SU-DHL-6 (cell line): ENCODE data around the gene MICAL3.

Source experiments
- CTCF ChIP-seq: fragments of 200-600 bp; sonication (generic); IDR thresholded peaks from one replicate; pipeline ENCODE4 v1.5.1; 2017; ENCODE audit warnings: antibody characterized with exemption, mild to moderate bottlenecking, low read length, moderate library complexity; ENCODE audit not compliant: insufficient read depth, poor library complexity, severe bottlenecking
- EZH2phosphoT487 ChIP-seq: fragments of 200-600 bp; sonication (generic), shearing (Covaris generic); conservative IDR thresholded peaks from 2 replicates; pipeline ENCODE4 v1.6.1; 2018; ENCODE audit warnings: mild to moderate bottlenecking, antibody characterized with exemption, low read length, moderate library complexity, mixed read lengths

- TF ChIP-seq CTCF (no peak), EZH2phosphoT487 (no peak)
Measured at GRCh38 chr22:18033204-18033998, 9.0 kb upstream of the MICAL3 start.
